Panc1 (cell line): ENCODE results near the gene CFLAR. TPM values are rescaled to one million over a fixed set of nuclear protein-coding genes. Genes with fewer than 3 reads are reported as not detected.

Source experiments
- ATAC-seq: fragments of 200-7000 bp; cut with Tn5 transposase; 2 replicates; pipeline ENCODE4 v1.9.1; 2020; ENCODE audit warnings: mild to moderate bottlenecking, moderate library complexity
- BruUV-seq: library from RNA; stranded (reverse); fragments of 400-500 nt; replicated peaks from 2 replicates; lab custom pipeline; 2021; lab: Mats Ljungman, UMichigan
- CTCF ChIA-PET: fragments of 300-600 bp; sonication (Branson Sonifier 250); formaldehyde crosslinking; loops from one replicate; lab custom pipeline; 2022; ENCODE audit warnings: antibody characterized with exemption; lab: Charles Lee
- POLR2A ChIA-PET: fragments of 300-600 bp; sonication (Branson Sonifier 250); formaldehyde crosslinking; loops from one replicate; lab custom pipeline; 2022; ENCODE audit warnings: antibody characterized with exemption; lab: Charles Lee
- DNase-seq: peaks from one replicate; pipeline ENCODE4 v3.0.0-alpha.2; 2010; ENCODE audit warnings: low read depth, low spot score
- H3K27ac ChIP-seq: 2 replicates; pipeline ENCODE4 v1.5.1; 2011; ENCODE audit warnings: mild to moderate bottlenecking, low read length, inconsistent platforms
- H3K27me3 ChIP-seq: fragments of 200-500 bp; sonication (Bioruptor generic); 2 replicates; pipeline ENCODE4 v1.6.0; 2014; ENCODE audit warnings: low read length, inconsistent platforms; ENCODE audit not compliant: control insufficient read depth, insufficient read depth
- H3K36me3 ChIP-seq: fragments of 200-500 bp; sonication (Bioruptor generic); 2 replicates; pipeline ENCODE4 v1.5.1; 2014; ENCODE audit warnings: inconsistent platforms, mild to moderate bottlenecking, low read length, moderate library complexity; ENCODE audit not compliant: control insufficient read depth, insufficient read depth
- H3K4me1 ChIP-seq: 2 replicates; pipeline ENCODE4 v1.5.1; 2011; ENCODE audit warnings: inconsistent platforms, mild to moderate bottlenecking, low read length, moderate library complexity; ENCODE audit not compliant: control insufficient read depth, insufficient read depth
- H3K4me3 ChIP-seq, 2 experiments: 2 replicates each; pipeline ENCODE4 v1.5.1; 2011 to 2012; ENCODE audit warnings: low read depth in 2 of 2, low read length in 2 of 2, mild to moderate bottlenecking in 2 of 2, inconsistent platforms in 1 of 2, moderate library complexity in 1 of 2
- H3K9me3 ChIP-seq: fragments of 200-500 bp; sonication (Bioruptor generic); 2 replicates; pipeline ENCODE4 v1.5.1; 2014; ENCODE audit warnings: low read depth, mild to moderate bottlenecking, inconsistent platforms, low read length, moderate library complexity; ENCODE audit not compliant: control insufficient read depth, insufficient read depth
- POLR2AphosphoS5 ChIP-seq: IDR thresholded peaks from 2 replicates; pipeline ENCODE4 v1.6.1; 2012; ENCODE audit warnings: mild to moderate bottlenecking, low read depth, low read length, moderate library complexity
- SIN3A ChIP-seq: IDR thresholded peaks from 2 replicates; pipeline ENCODE4 v1.6.1; 2012; ENCODE audit warnings: low read depth, mild to moderate bottlenecking, low read length, moderate library complexity, borderline replicate concordance; ENCODE audit not compliant: insufficient read depth
- TCF7L2 ChIP-seq: IDR thresholded peaks from 2 replicates; pipeline ENCODE4 v1.6.1; 2011; ENCODE audit warnings: mild to moderate bottlenecking, low read depth, low read length, inconsistent platforms
- in situ Hi-C: cut with HindIII; loops from 2 replicates; pipeline ENCODE4 v1.10.0; 2016; ENCODE audit warnings: low sequenced_read_pairs, low pct_unique_long_range_greater_than_20kb
- intact Hi-C: fragments of 100-400 bp; cut with micrococcal nuclease; formaldehyde crosslinking; loops from one replicate; pipeline ENCODE4 v1.10.0; 2022; ENCODE audit not compliant: unreplicated experiment
- total RNA-seq: library from RNA; stranded (reverse); gene quantifications from one replicate; pipeline ENCODE4 v1.2.1, GENCODE V29; 2021; ENCODE audit not compliant: unreplicated experiment
- TF ChIP-seq, protein P1 (sequence below): fragments of 450-650 bp; IDR thresholded peaks from 2 replicates; pipeline ENCODE4 v1.5.1; 2017; ENCODE audit warnings: mild to moderate bottlenecking
- TF ChIP-seq, protein P2 (sequence below), 2 experiments: IDR thresholded peaks; 2 replicates each; pipeline ENCODE4 v1.6.1; 2011 to 2012; ENCODE audit warnings: low read depth in 2 of 2, control low read depth in 1 of 2, low read length in 1 of 2, mild to moderate bottlenecking in 1 of 2, moderate library complexity in 1 of 2; ENCODE audit not compliant: insufficient read depth in 1 of 2

The CFLAR gene
- total RNA-seq, 1 experiment from 2014 or later: 46.3 TPM

DNA sequence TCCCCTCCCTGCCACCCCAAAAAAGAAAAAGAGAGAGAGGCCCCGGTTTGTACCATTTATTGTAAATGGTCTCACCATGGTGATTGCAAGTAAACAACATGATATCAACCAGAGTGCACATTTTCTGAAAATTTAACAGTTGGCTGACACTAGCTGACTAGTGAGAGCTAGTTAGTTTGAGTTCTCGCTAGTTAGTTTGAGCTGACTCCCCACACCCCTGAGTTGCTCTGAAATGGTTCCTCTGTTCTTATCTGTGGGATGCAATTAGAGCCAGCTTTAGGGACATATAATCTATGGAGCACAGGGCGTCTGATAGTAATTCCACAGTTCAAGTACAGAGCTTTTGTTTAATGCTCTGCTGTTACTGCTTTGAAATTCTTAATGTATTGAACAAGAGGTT is 80.0 kb downstream of the CFLAR start:
- no peak overlapping the region for H3K27ac ChIP-seq
- DNase-seq (no peak), ATAC-seq (no peak)
- H3K9me3 ChIP-seq: no peaks in the 10 kb centered on the region
- ChIA-PET POLR2A (interaction anchor here (0.6 to 0.7 kb wide), 2 partner anchors 60 to 174 kb away, joined by 3 to 14 read pairs; no protein-coding TSS in a partner anchor), CTCF (no interaction called here)
- intact Hi-C loops: no loop called here
- no peak overlapping the region for H3K4me3 ChIP-seq
- H3K4me1 ChIP-seq: no peaks in the 10 kb centered on the region
- no peaks in the 10 kb centered on the region for H3K27me3 ChIP-seq
- in situ Hi-C loops: no loop called here
- no TSS peak for BruUV-seq
- no peaks in the 10 kb centered on the region for H3K36me3 ChIP-seq
- TF ChIP-seq, protein P1, sequence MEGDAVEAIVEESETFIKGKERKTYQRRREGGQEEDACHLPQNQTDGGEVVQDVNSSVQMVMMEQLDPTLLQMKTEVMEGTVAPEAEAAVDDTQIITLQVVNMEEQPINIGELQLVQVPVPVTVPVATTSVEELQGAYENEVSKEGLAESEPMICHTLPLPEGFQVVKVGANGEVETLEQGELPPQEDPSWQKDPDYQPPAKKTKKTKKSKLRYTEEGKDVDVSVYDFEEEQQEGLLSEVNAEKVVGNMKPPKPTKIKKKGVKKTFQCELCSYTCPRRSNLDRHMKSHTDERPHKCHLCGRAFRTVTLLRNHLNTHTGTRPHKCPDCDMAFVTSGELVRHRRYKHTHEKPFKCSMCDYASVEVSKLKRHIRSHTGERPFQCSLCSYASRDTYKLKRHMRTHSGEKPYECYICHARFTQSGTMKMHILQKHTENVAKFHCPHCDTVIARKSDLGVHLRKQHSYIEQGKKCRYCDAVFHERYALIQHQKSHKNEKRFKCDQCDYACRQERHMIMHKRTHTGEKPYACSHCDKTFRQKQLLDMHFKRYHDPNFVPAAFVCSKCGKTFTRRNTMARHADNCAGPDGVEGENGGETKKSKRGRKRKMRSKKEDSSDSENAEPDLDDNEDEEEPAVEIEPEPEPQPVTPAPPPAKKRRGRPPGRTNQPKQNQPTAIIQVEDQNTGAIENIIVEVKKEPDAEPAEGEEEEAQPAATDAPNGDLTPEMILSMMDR: no peak
- TF ChIP-seq, protein P2, sequence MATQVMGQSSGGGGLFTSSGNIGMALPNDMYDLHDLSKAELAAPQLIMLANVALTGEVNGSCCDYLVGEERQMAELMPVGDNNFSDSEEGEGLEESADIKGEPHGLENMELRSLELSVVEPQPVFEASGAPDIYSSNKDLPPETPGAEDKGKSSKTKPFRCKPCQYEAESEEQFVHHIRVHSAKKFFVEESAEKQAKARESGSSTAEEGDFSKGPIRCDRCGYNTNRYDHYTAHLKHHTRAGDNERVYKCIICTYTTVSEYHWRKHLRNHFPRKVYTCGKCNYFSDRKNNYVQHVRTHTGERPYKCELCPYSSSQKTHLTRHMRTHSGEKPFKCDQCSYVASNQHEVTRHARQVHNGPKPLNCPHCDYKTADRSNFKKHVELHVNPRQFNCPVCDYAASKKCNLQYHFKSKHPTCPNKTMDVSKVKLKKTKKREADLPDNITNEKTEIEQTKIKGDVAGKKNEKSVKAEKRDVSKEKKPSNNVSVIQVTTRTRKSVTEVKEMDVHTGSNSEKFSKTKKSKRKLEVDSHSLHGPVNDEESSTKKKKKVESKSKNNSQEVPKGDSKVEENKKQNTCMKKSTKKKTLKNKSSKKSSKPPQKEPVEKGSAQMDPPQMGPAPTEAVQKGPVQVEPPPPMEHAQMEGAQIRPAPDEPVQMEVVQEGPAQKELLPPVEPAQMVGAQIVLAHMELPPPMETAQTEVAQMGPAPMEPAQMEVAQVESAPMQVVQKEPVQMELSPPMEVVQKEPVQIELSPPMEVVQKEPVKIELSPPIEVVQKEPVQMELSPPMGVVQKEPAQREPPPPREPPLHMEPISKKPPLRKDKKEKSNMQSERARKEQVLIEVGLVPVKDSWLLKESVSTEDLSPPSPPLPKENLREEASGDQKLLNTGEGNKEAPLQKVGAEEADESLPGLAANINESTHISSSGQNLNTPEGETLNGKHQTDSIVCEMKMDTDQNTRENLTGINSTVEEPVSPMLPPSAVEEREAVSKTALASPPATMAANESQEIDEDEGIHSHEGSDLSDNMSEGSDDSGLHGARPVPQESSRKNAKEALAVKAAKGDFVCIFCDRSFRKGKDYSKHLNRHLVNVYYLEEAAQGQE (IDR thresholded peaks at IDR 0.05; ENCODE audit: insufficient read depth in 1 of 2, low read depth in 2 of 2, low read length in 1 of 2): no peak
- TF ChIP-seq POLR2AphosphoS5 (no peak), TCF7L2 (no peak), SIN3A (no peak)

DNA sequence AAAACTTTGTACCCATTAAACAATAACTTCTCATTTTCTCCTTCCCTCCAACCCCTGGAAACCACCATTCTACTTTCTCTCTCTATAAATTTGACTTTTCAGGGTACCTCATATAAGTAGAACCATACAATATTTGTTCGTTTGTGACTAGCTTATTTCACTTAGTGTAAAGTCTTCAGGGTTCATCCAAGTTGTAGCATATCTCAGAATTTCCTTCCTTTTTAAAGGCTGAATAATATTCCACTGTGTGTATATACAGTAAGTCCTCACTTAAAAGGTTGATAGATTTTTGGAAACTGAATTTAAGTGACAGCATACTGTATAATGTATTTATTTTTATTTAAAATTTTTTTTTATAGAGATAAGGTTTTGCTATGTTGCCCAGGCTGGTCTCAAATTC is 80.8 kb downstream of the CFLAR start:
- in situ Hi-C loops: no loop called here
- no TSS peak for BruUV-seq
- Histone ChIP-seq H3K27me3 (no peaks in the 10 kb centered on the region), H3K27ac (no peak overlapping the region), H3K9me3 (no peaks in the 10 kb centered on the region), H3K36me3 (no peaks in the 10 kb centered on the region), H3K4me1 (no peaks in the 10 kb centered on the region), H3K4me3 (no peak overlapping the region)
- intact Hi-C loops: no loop called here
- TF ChIP-seq, protein P2 (IDR thresholded peaks at IDR 0.05; ENCODE audit: insufficient read depth in 1 of 2, low read depth in 2 of 2, low read length in 1 of 2): no peak
- TF ChIP-seq TCF7L2 (no peak), POLR2AphosphoS5 (no peak), SIN3A (no peak)
- TF ChIP-seq, protein P1: no peak
- CTCF ChIA-PET: no interaction called here
- POLR2A ChIA-PET: no interaction called here
- ATAC-seq: no peak
- no peak for DNase-seq
